SH-SY5Y (cell line): ENCODE results near the gene MRPS27.

ENCODE experiments used
- GATA2 ChIP-seq: IDR thresholded peaks from 2 replicates; pipeline ENCODE4 v1.6.1; 2011; ENCODE audit warnings: mild to moderate bottlenecking, low read depth, low read length
- GATA3 ChIP-seq: IDR thresholded peaks from 2 replicates; pipeline ENCODE4 v1.6.1; 2011; ENCODE audit warnings: low read depth, mild to moderate bottlenecking, low read length, moderate library complexity

- TF ChIP-seq GATA2 (no peak), GATA3 (no peak)
These were observed 131.9 kb downstream of the MRPS27 start for GRCh38 chr5:72188166-72188565.
